Right atrium auricular region (tissue), 2 donors: Measurements from ENCODE around the gene GTSE1. TPM values are rescaled to one million over a fixed set of nuclear protein-coding genes. Genes with fewer than 3 reads are reported as not detected.

Experiments used
- DNase-seq: peaks from one replicate; pipeline ENCODE4 v3.0.0-alpha.2; 2019; ENCODE audit warnings: low spot score
- H3K27ac ChIP-seq, 2 donors: fragments of 200-600 bp; sonication (generic); 1 replicate in 1 of 2; 2 replicates in 1 of 2; pipeline ENCODE4 v1.5.1; 2016 to 2019
- H3K27me3 ChIP-seq, 2 donors: fragments of 200-600 bp; sonication (generic); one replicate each; pipeline versions ENCODE4 v1.5.1 to v1.6.0; 2017 to 2019
- H3K36me3 ChIP-seq: fragments of 200-600 bp; sonication (generic); one replicate; pipeline ENCODE4 v1.5.1; 2016
- H3K4me1 ChIP-seq, 2 donors: fragments of 200-600 bp; sonication (generic); one replicate each; pipeline versions ENCODE4 v1.5.1 to v1.6.0; 2017 to 2019
- H3K4me3 ChIP-seq, 2 donors: fragments of 200-600 bp; sonication (generic); 1 replicate in 1 of 2; 2 replicates in 1 of 2; pipeline ENCODE4 v1.5.1; 2017 to 2019; ENCODE audit warnings: mild to moderate bottlenecking in 1 of 2, moderate library complexity in 1 of 2
- H3K9me3 ChIP-seq, 2 donors: fragments of 200-600 bp; sonication (generic); one replicate each; pipeline ENCODE4 v1.5.1; 2019
- CTCF ChIP-seq, 2 donors: fragments of 200-600 bp; sonication (generic); IDR thresholded peaks; one replicate each; pipeline ENCODE4 v1.5.1; 2019; ENCODE audit warnings: antibody characterized with exemption in 2 of 2
- total RNA-seq, 2 donors: library from RNA; depleted of rRNA; stranded (reverse); fragments of >200 nt; gene quantifications; one replicate each; pipeline ENCODE4 v1.1.0, GENCODE V29; 2016

Gene GTSE1
- total RNA-seq, 2 donors from 2014 or later, result 0.16 to 0.63 TPM

GRCh38 chr22:46351131-46351735, 54.6 kb downstream of the GTSE1 start:
- peaks cover 83% of the 10 kb centered on the region for H3K36me3 ChIP-seq
- peaks cover 0 to 62% of the 10 kb centered on the region in 2 donors for H3K4me1 ChIP-seq

GRCh38 chr22:46351767-46352166, 55.1 kb downstream of the GTSE1 start:
- H3K4me3 ChIP-seq, result no peak overlapping the region
- H3K27ac ChIP-seq, result peak overlapping the region; percentile 84 to 87
- H3K27me3 ChIP-seq, result no peaks in the 10 kb centered on the region
- TF ChIP-seq CTCF (IDR thresholded peaks at IDR 0.05), result no peak
- H3K4me1 ChIP-seq, result peaks cover 0 to 60% of the 10 kb centered on the region in 2 donors
- peaks cover 83% of the 10 kb centered on the region for H3K36me3 ChIP-seq
- no peak for DNase-seq
- no peaks in the 10 kb centered on the region for H3K9me3 ChIP-seq

More at GRCh38 chr22:46351131-46351735, 54.6 kb downstream of the GTSE1 start:
- H3K4me3 ChIP-seq, result no peak overlapping the region
- H3K27ac ChIP-seq, result peak overlapping the region in 1 of 2 donors; percentile 84
- no peaks in the 10 kb centered on the region for H3K27me3 ChIP-seq
- TF ChIP-seq CTCF (IDR thresholded peaks at IDR 0.05), result no peak
- DNase-seq, result no peak
- H3K9me3 ChIP-seq, result no peaks in the 10 kb centered on the region

GRCh38 chr22:46352276-46352675, 55.6 kb downstream of the GTSE1 start:
- Histone ChIP-seq H3K36me3 (peaks cover 83% of the 10 kb centered on the region), H3K4me1 (peaks cover 0 to 56% of the 10 kb centered on the region in 2 donors), H3K27ac (peak overlapping the region; percentile 84 to 87), H3K9me3 (no peaks in the 10 kb centered on the region), H3K4me3 (no peak overlapping the region), H3K27me3 (no peaks in the 10 kb centered on the region)
- no peak for TF ChIP-seq CTCF (IDR thresholded peaks at IDR 0.05)
- no peak for DNase-seq

- Histone ChIP-seq H3K27me3 (no peaks in the 10 kb centered on the region), H3K36me3 (peaks cover 80% of the 10 kb centered on the region), H3K9me3 (no peaks in the 10 kb centered on the region), H3K27ac (peak overlapping the region; percentile 84 to 87), H3K4me1 (peaks cover 0 to 50% of the 10 kb centered on the region in 2 donors), H3K4me3 (no peak overlapping the region)
- no peak for TF ChIP-seq CTCF (IDR thresholded peaks at IDR 0.05)
- DNase-seq, result peak; percentile 67
These were observed 56.2 kb downstream of the GTSE1 start for GRCh38 chr22:46352691-46353386.

- no peak overlapping the region for H3K4me3 ChIP-seq
- peak overlapping the region; percentile 84 to 87 for H3K27ac ChIP-seq
- no peaks in the 10 kb centered on the region for H3K9me3 ChIP-seq
- no peaks in the 10 kb centered on the region for H3K27me3 ChIP-seq
- peaks cover 73% of the 10 kb centered on the region for H3K36me3 ChIP-seq
- no peak for TF ChIP-seq CTCF (IDR thresholded peaks at IDR 0.05)
- DNase-seq, result no peak
- H3K4me1 ChIP-seq, result peaks cover 0 to 45% of the 10 kb centered on the region in 2 donors
These were observed 56.9 kb downstream of the GTSE1 start for GRCh38 chr22:46353483-46354105.
